Caco-2 (cell line): ENCODE data around the gene BTBD8. TPM values are rescaled to one million over a fixed set of nuclear protein-coding genes. Genes with fewer than 3 reads are reported as not detected.
A peak's percentile ranks its signal among the peaks of the same experiment; 100 is the strongest.

Experiments used
- BruUV-seq: library from RNA; stranded (reverse); fragments of 400-500 nt; replicated peaks from 2 replicates; lab custom pipeline; 2021; lab: Mats Ljungman, UMichigan
- CTCF ChIA-PET: fragments of 300-600 bp; sonication (Branson Sonifier 250); formaldehyde crosslinking; loops from one replicate; lab custom pipeline; 2022; ENCODE audit warnings: antibody characterized with exemption; lab: Charles Lee
- POLR2A ChIA-PET: fragments of 300-600 bp; sonication (Branson Sonifier 250); formaldehyde crosslinking; loops from one replicate; lab custom pipeline; 2022; ENCODE audit warnings: antibody characterized with exemption; lab: Charles Lee
- DNase-seq, 2 experiments: peaks; one replicate each; pipeline versions ENCODE4 v3.0.0 to v3.0.0-alpha.2; 2020 to 2022
- H3K27me3 ChIP-seq: replicated peaks from 2 replicates; pipeline ENCODE4 v1.6.0; 2011; ENCODE audit warnings: low read length; ENCODE audit not compliant: control insufficient read depth, insufficient read depth
- H3K36me3 ChIP-seq: 2 replicates; pipeline ENCODE4 v1.5.1; 2011; ENCODE audit warnings: low read length; ENCODE audit not compliant: control insufficient read depth, insufficient read depth
- H3K4me1 ChIP-seq: fragments of 250-450 bp; sonication (Bioruptor Pico); 2 replicates; pipeline ENCODE4 v1.5.1; 2020; ENCODE audit warnings: mild to moderate bottlenecking
- H3K4me3 ChIP-seq: 2 replicates; pipeline ENCODE4 v1.5.1; 2011; ENCODE audit warnings: low read depth, mild to moderate bottlenecking, control low read depth, low read length
- H3K9me3 ChIP-seq: fragments of 250-450 bp; sonication (Bioruptor Pico); 2 replicates; pipeline ENCODE4 v1.5.1; 2020; ENCODE audit warnings: mild to moderate bottlenecking, moderate library complexity
- H3K27ac Mint-ChIP-seq: one replicate; pipeline ENCODE4 v1.8.0; 2022; ENCODE audit warnings: mixed read lengths; ENCODE audit not compliant: unreplicated experiment
- H3K27me3 Mint-ChIP-seq: one replicate; pipeline ENCODE4 v1.8.0; 2022; ENCODE audit warnings: mixed read lengths; ENCODE audit not compliant: insufficient read depth, unreplicated experiment
- H3K36me3 Mint-ChIP-seq: one replicate; pipeline ENCODE4 v1.8.0; 2022; ENCODE audit warnings: mild to moderate bottlenecking, mixed read lengths; ENCODE audit not compliant: insufficient read depth, unreplicated experiment
- H3K4me1 Mint-ChIP-seq: one replicate; pipeline ENCODE4 v1.8.0; 2022; ENCODE audit warnings: low read depth, mixed read lengths; ENCODE audit not compliant: unreplicated experiment
- H3K4me3 Mint-ChIP-seq: one replicate; pipeline ENCODE4 v1.8.0; 2022; ENCODE audit warnings: mild to moderate bottlenecking, moderate library complexity, mixed read lengths; ENCODE audit not compliant: unreplicated experiment
- H3K9me3 Mint-ChIP-seq: one replicate; pipeline ENCODE4 v1.8.0; 2022; ENCODE audit warnings: mixed read lengths; ENCODE audit not compliant: unreplicated experiment
- intact Hi-C: fragments of 100-400 bp; cut with micrococcal nuclease; formaldehyde crosslinking; loops from one replicate; pipeline ENCODE4 v1.10.0; 2022; ENCODE audit not compliant: unreplicated experiment
- total RNA-seq: library from RNA; stranded (reverse); gene quantifications from 2 replicates; pipeline ENCODE4 v1.2.3, GENCODE V29; 2022
- TF ChIP-seq, protein P1 (sequence below), 2 experiments: fragments of 200-600 bp in 1 of 2; IDR thresholded peaks; 1 replicate in 1 of 2; 2 replicates in 1 of 2; pipeline versions ENCODE4 v1.5.1 to v1.8.0; 2011 to 2022; ENCODE audit warnings: antibody characterized with exemption in 1 of 2, control low read depth in 1 of 2, inconsistent platforms in 1 of 2, low read depth in 1 of 2, low read length in 1 of 2, mild to moderate bottlenecking in 1 of 2, moderate library complexity in 1 of 2; ENCODE audit not compliant: insufficient read depth in 1 of 2, severe bottlenecking in 1 of 2, unreplicated experiment in 1 of 2

Gene BTBD8
- total RNA-seq, 1 experiment from 2014 or later, result 1.1 TPM

- Mint-ChIP-seq H3K27me3 (no peaks in the 10 kb centered on the region), H3K4me3 (no peak overlapping the region)
Measured at GRCh38 chr1:92031281-92032110, 48.6 kb upstream of the BTBD8 start.

DNA sequence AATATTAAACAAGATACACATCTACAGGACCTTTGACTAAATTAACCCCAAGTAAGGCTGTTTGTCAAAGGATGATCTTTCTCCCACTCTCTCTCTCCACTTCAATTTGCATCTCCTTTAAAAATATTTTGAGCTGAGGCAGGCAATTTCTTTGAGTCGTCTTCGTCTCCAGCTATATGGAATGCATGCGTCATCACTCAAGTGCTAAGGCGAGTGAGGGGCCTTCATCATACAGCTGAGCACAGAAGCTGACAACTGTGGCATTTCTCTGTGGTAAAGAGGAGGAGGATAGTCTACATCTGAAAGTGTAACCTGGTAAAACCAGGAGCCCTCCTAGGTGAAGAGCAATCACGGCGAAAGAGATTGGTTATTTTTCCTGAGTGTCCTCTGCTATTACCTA is 42.7 kb upstream of the BTBD8 start:
- CTCF ChIA-PET, result no interaction called here

More at GRCh38 chr1:92031281-92032110, 48.6 kb upstream of the BTBD8 start:
- Mint-ChIP-seq H3K36me3 (no peaks in the 10 kb centered on the region), H3K27ac (no peak overlapping the region), H3K4me1 (no peaks in the 10 kb centered on the region), H3K9me3 (no peaks in the 10 kb centered on the region)
- H3K36me3 ChIP-seq, result no peaks in the 10 kb centered on the region
- peaks cover 4% of the 10 kb centered on the region; the same call in 1 of the 2 replicates for H3K4me1 ChIP-seq
- BruUV-seq, result no TSS peak
- ChIA-PET POLR2A (no interaction called here), CTCF (no interaction called here)
- TF ChIP-seq, protein P1, sequence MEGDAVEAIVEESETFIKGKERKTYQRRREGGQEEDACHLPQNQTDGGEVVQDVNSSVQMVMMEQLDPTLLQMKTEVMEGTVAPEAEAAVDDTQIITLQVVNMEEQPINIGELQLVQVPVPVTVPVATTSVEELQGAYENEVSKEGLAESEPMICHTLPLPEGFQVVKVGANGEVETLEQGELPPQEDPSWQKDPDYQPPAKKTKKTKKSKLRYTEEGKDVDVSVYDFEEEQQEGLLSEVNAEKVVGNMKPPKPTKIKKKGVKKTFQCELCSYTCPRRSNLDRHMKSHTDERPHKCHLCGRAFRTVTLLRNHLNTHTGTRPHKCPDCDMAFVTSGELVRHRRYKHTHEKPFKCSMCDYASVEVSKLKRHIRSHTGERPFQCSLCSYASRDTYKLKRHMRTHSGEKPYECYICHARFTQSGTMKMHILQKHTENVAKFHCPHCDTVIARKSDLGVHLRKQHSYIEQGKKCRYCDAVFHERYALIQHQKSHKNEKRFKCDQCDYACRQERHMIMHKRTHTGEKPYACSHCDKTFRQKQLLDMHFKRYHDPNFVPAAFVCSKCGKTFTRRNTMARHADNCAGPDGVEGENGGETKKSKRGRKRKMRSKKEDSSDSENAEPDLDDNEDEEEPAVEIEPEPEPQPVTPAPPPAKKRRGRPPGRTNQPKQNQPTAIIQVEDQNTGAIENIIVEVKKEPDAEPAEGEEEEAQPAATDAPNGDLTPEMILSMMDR (IDR thresholded peaks at IDR 0.05; ENCODE audit: insufficient read depth in 1 of 2, low read depth in 1 of 2, low read length in 1 of 2, severe bottlenecking in 1 of 2, unreplicated experiment in 1 of 2), result no peak
- no peaks in the 10 kb centered on the region for H3K27me3 ChIP-seq
- H3K4me3 ChIP-seq, result no peak overlapping the region
- intact Hi-C loops, result no loop called here
- no peak for DNase-seq
- H3K9me3 ChIP-seq, result no peaks in the 10 kb centered on the region

GRCh38 chr1:92038695-92039346 is 41.3 kb upstream of the BTBD8 start:
- H3K4me1 Mint-ChIP-seq, result peaks cover 6% of the 10 kb centered on the region
- H3K4me3 ChIP-seq, result no peak overlapping the region
- peaks cover 13% of the 10 kb centered on the region; the same call in 1 of the 2 replicates for H3K4me1 ChIP-seq
- intact Hi-C loops, result loop anchor here (1.0 kb wide), 1 partner anchor 9 kb away; no protein-coding TSS in a partner anchor
- no TSS peak for BruUV-seq
- no peaks in the 10 kb centered on the region for H3K9me3 Mint-ChIP-seq
- TF ChIP-seq, protein P1 (IDR thresholded peaks at IDR 0.05; ENCODE audit: insufficient read depth in 1 of 2, low read depth in 1 of 2, low read length in 1 of 2, severe bottlenecking in 1 of 2, unreplicated experiment in 1 of 2), result no peak
- no peak overlapping the region for H3K4me3 Mint-ChIP-seq
- no peaks in the 10 kb centered on the region for H3K36me3 ChIP-seq
- no peaks in the 10 kb centered on the region for H3K27me3 Mint-ChIP-seq
- H3K36me3 Mint-ChIP-seq, result no peaks in the 10 kb centered on the region
- CTCF ChIA-PET, result no interaction called here
- H3K27me3 ChIP-seq, result no peaks in the 10 kb centered on the region
- H3K9me3 ChIP-seq, result no peaks in the 10 kb centered on the region
- H3K27ac Mint-ChIP-seq, result no peak overlapping the region
- DNase-seq, result peak; percentile 49
- POLR2A ChIA-PET, result no interaction called here

More for the DNA sequence above, 42.7 kb upstream of the BTBD8 start:
- Mint-ChIP-seq H3K27ac (no peak overlapping the region), H3K36me3 (no peaks in the 10 kb centered on the region), H3K4me3 (no peak overlapping the region), H3K27me3 (no peaks in the 10 kb centered on the region), H3K9me3 (no peaks in the 10 kb centered on the region), H3K4me1 (peaks cover 6% of the 10 kb centered on the region)
- no TSS peak for BruUV-seq
- Histone ChIP-seq H3K4me1 (peaks cover 13% of the 10 kb centered on the region; the same call in 1 of the 2 replicates), H3K4me3 (no peak overlapping the region), H3K36me3 (no peaks in the 10 kb centered on the region), H3K9me3 (no peaks in the 10 kb centered on the region), H3K27me3 (no peaks in the 10 kb centered on the region)
- POLR2A ChIA-PET, result interaction anchor here (0.6 kb wide), 1 partner anchor 265 kb away, joined by 4 read pairs; no protein-coding TSS in a partner anchor
- TF ChIP-seq, protein P1 (IDR thresholded peaks at IDR 0.05; ENCODE audit: insufficient read depth in 1 of 2, low read depth in 1 of 2, low read length in 1 of 2, severe bottlenecking in 1 of 2, unreplicated experiment in 1 of 2), result no peak
- intact Hi-C loops, result no loop called here
- DNase-seq, result no peak
